ENCODE data around the gene LHFPL4. TPM values are rescaled to one million over a fixed set of nuclear protein-coding genes. Genes with fewer than 3 reads are reported as not detected.

The LHFPL4 gene
- total RNA-seq, 1 experiment from 2014 or later: not detected

- Histone ChIP-seq H3K9me3 (ENCODE audit: insufficient read depth, low read depth) (no peaks in the 10 kb centered on the region), H2AFZ (no peak overlapping the region), H4K20me1 (ENCODE audit: insufficient read depth) (no peaks in the 10 kb centered on the region), H3K27me3 (ENCODE audit: insufficient read depth, low read depth) (peaks cover 65% of the 10 kb centered on the region), H3K9me2 (ENCODE audit: insufficient read depth) (no peaks in the 10 kb centered on the region), H3K4me2 (no peak overlapping the region), H3K27ac (no peak overlapping the region), H3F3A (ENCODE audit: insufficient read depth, low read depth) (no peaks in the 10 kb centered on the region), H3K79me2 (ENCODE audit: low read depth) (no peaks in the 10 kb centered on the region), H3K36me3 (ENCODE audit: low read depth) (no peaks in the 10 kb centered on the region), H3K4me1 (replicated peaks; ENCODE audit: insufficient read depth) (no peaks in the 10 kb centered on the region), H3K4me3 (no peak overlapping the region)
- intact Hi-C loops (cut with micrococcal nuclease; ENCODE audit: unreplicated experiment): no loop called here
- DNase-seq: no peak
- no peak for TF ChIP-seq CTCF (conservative IDR thresholded peaks at IDR 0.05)
- no peak for TF ChIP-seq EZH2 (IDR thresholded peaks at IDR 0.05; ENCODE audit: low read depth)
- CTCF ChIA-PET: interaction anchor here (0.7 kb wide), 1 partner anchor 197 kb away, joined by 7 read pairs; the partner anchor contains the start of gene OGG1
- POLR2A ChIA-PET (ENCODE audit: unreplicated experiment): interaction anchor here (0.6 kb wide), 1 partner anchor 48 kb away, joined by 5 read pairs; no protein-coding TSS in a partner anchor
- no TSS peak for BruUV-seq (replicated peaks)
These were observed 1.2 kb downstream of the LHFPL4 start for GRCh38 chr3:9552252-9552999.

- no peak overlapping the region for H2AFZ ChIP-seq
- H3K4me1 ChIP-seq (replicated peaks; ENCODE audit: insufficient read depth): no peaks in the 10 kb centered on the region
- DNase-seq: no peak
- peaks cover 65% of the 10 kb centered on the region for H3K27me3 ChIP-seq (ENCODE audit: insufficient read depth, low read depth)
- H3K27ac ChIP-seq: no peak overlapping the region
- H3F3A ChIP-seq (ENCODE audit: insufficient read depth, low read depth): no peaks in the 10 kb centered on the region
- H3K4me3 ChIP-seq: no peak overlapping the region
- ChIA-PET POLR2A (ENCODE audit: unreplicated experiment) (no interaction called here), CTCF (no interaction called here)
- H3K79me2 ChIP-seq (ENCODE audit: low read depth): no peaks in the 10 kb centered on the region
- no peak overlapping the region for H3K4me2 ChIP-seq
- no peaks in the 10 kb centered on the region for H4K20me1 ChIP-seq (ENCODE audit: insufficient read depth)
- H3K36me3 ChIP-seq (ENCODE audit: low read depth): no peaks in the 10 kb centered on the region
- H3K9me3 ChIP-seq (ENCODE audit: insufficient read depth, low read depth): no peaks in the 10 kb centered on the region
- TF ChIP-seq CTCF (conservative IDR thresholded peaks at IDR 0.05): no peak
- TF ChIP-seq EZH2 (IDR thresholded peaks at IDR 0.05; ENCODE audit: low read depth): no peak
- no TSS peak for BruUV-seq (replicated peaks)
- intact Hi-C loops (cut with micrococcal nuclease; ENCODE audit: unreplicated experiment): no loop called here
- H3K9me2 ChIP-seq (ENCODE audit: insufficient read depth): no peaks in the 10 kb centered on the region
These were observed 2.6 kb downstream of the LHFPL4 start for GRCh38 chr3:9550999-9551398.

- H3K79me2 ChIP-seq (ENCODE audit: low read depth): no peaks in the 10 kb centered on the region
- no peaks in the 10 kb centered on the region for H3K9me2 ChIP-seq (ENCODE audit: insufficient read depth)
- ChIA-PET POLR2A (ENCODE audit: unreplicated experiment) (no interaction called here), CTCF (no interaction called here)
- intact Hi-C loops (cut with micrococcal nuclease; ENCODE audit: unreplicated experiment): no loop called here
- no peak overlapping the region for H3K4me2 ChIP-seq
- H3F3A ChIP-seq (ENCODE audit: insufficient read depth, low read depth): no peaks in the 10 kb centered on the region
- H2AFZ ChIP-seq: no peak overlapping the region
- H3K4me3 ChIP-seq: no peak overlapping the region
- TF ChIP-seq CTCF (conservative IDR thresholded peaks at IDR 0.05) (no peak), EZH2 (IDR thresholded peaks at IDR 0.05; ENCODE audit: low read depth) (no peak)
- H3K9me3 ChIP-seq (ENCODE audit: insufficient read depth, low read depth): no peaks in the 10 kb centered on the region
- no peak for DNase-seq
- BruUV-seq (replicated peaks): no TSS peak
- H4K20me1 ChIP-seq (ENCODE audit: insufficient read depth): no peaks in the 10 kb centered on the region
- no peak overlapping the region for H3K27ac ChIP-seq
- H3K36me3 ChIP-seq (ENCODE audit: low read depth): no peaks in the 10 kb centered on the region
- no peaks in the 10 kb centered on the region for H3K4me1 ChIP-seq (replicated peaks; ENCODE audit: insufficient read depth)
- H3K27me3 ChIP-seq (ENCODE audit: insufficient read depth, low read depth): peaks cover 63% of the 10 kb centered on the region
These were observed 4.0 kb downstream of the LHFPL4 start for GRCh38 chr3:9549600-9549999.

All from PC-9 (cell line).